Small intestine (tissue), 7 donors: Measurements from ENCODE around the gene VPS50. TPM values are rescaled to one million over a fixed set of nuclear protein-coding genes. Genes with fewer than 3 reads are reported as not detected.
"Not testable (repeated sequence)": the region's sequence is repeated elsewhere in the genome, so short reads cannot be mapped to it uniquely, and the experiment has no call there.

ENCODE experiments used
- DNase-seq, 2 donors: peaks; one replicate each; pipeline versions ENCODE4 v3.0.0 to v3.0.0-alpha.2; 2013
- FAIRE-seq: peaks from 2 replicates; lab custom pipeline; 2012; peaks lifted over from hg19 to GRCh38; lab: Jason Lieb, UNC
- H3K27ac ChIP-seq, 3 donors: one replicate each; pipeline ENCODE4 v1.5.1; 2013; ENCODE audit warnings: low read length in 2 of 3, mild to moderate bottlenecking in 2 of 3, control low read depth in 1 of 3, inconsistent platforms in 1 of 3, low read depth in 1 of 3, moderate library complexity in 1 of 3
- H3K27me3 ChIP-seq, 3 donors: one replicate each; pipeline ENCODE4 v1.6.1; 2013; ENCODE audit warnings: low read length in 3 of 3, inconsistent platforms in 1 of 3; ENCODE audit not compliant: control insufficient read depth in 3 of 3, insufficient read depth in 3 of 3
- H3K36me3 ChIP-seq, 3 donors: one replicate each; pipeline ENCODE4 v1.6.1; 2013; ENCODE audit warnings: low read length in 3 of 3, inconsistent platforms in 1 of 3, low read depth in 1 of 3, mild to moderate bottlenecking in 1 of 3, moderate library complexity in 1 of 3; ENCODE audit not compliant: control insufficient read depth in 3 of 3, insufficient read depth in 2 of 3
- H3K4me1 ChIP-seq, 3 donors: one replicate each; pipeline ENCODE4 v1.6.1; 2013; ENCODE audit warnings: low read length in 2 of 3, inconsistent platforms in 1 of 3, low read depth in 1 of 3, mild to moderate bottlenecking in 1 of 3, moderate library complexity in 1 of 3; ENCODE audit not compliant: control insufficient read depth in 3 of 3, insufficient read depth in 2 of 3
- H3K4me3 ChIP-seq, 3 donors: one replicate each; pipeline ENCODE4 v1.5.1; 2013; ENCODE audit warnings: low read length in 3 of 3, control low read depth in 1 of 3, inconsistent platforms in 1 of 3, low read depth in 1 of 3, mild to moderate bottlenecking in 1 of 3, moderate library complexity in 1 of 3
- H3K9me3 ChIP-seq, 2 donors: one replicate each; pipeline ENCODE4 v1.6.1; 2013; ENCODE audit warnings: low read depth in 1 of 2, low read length in 1 of 2; ENCODE audit not compliant: control insufficient read depth in 2 of 2, insufficient read depth in 1 of 2
- WGBS, 3 donors: extraction: QIAGEN DNeasy Blood & Tissue Kit; methylation state at CpG; one replicate each; pipeline ENCODE4 v1.1.7; 2013; 5-methylcytosine and 5-hydroxymethylcytosine counted together
- polyA plus RNA-seq, 4 donors: library from polyadenylated mRNA; stranded (reverse) in 3 of 4; unstranded in 1 of 4; fragments of 200-250 nt in 3 of 4; fragments of 120-200 nt in 1 of 4; gene quantifications; one replicate each; pipeline versions ENCODE4 v1.2.1 to v1.2.3, GENCODE V29; 2013
- donor health status: healthy with polysubstance abuse.
- donor health status: control.
- donor health status: control.
- donor health status: Bipolar disorder and iron deficiency.
- donor health status: healthy.

Gene VPS50
- polyA plus RNA-seq, 4 donors: 4.9 to 20.7 (median 9.0) TPM

GRCh38 chr7:93301736-93302135 lies 69.6 kb downstream of the VPS50 start:
- 91 to 94% (median 91%) methylated on average over 2 of the region's 2 CpGs for WGBS, 3 donors
- H3K27me3 ChIP-seq: no peaks in the 10 kb centered on the region
- no peaks in the 10 kb centered on the region for H3K4me1 ChIP-seq
- no peak overlapping the region for H3K27ac ChIP-seq
- H3K36me3 ChIP-seq: peaks cover 0 to 3% (median 1%) of the 10 kb centered on the region in 3 donors
- DNase-seq: no peak
- no peak for FAIRE-seq
- H3K9me3 ChIP-seq: no peaks in the 10 kb centered on the region
- H3K4me3 ChIP-seq: no peak overlapping the region

- Histone ChIP-seq H3K27me3 (no peaks in the 10 kb centered on the region), H3K27ac (no peak overlapping the region), H3K4me1 (no peaks in the 10 kb centered on the region), H3K36me3 (no peaks in the 10 kb centered on the region), H3K9me3 (no peaks in the 10 kb centered on the region), H3K4me3 (no peak overlapping the region)
- no peak for DNase-seq
- WGBS, 3 donors: 78 to 80% (median 78%) methylated on average over 5 of the region's 5 CpGs
- no peak for FAIRE-seq
Observed at GRCh38 chr7:93307131-93307660, 75.0 kb downstream of the VPS50 start.

- H3K27ac ChIP-seq: no peak overlapping the region
- no peak for FAIRE-seq
- H3K9me3 ChIP-seq: no peaks in the 10 kb centered on the region
- no peak overlapping the region for H3K4me3 ChIP-seq
- 94 to 97% (median 97%) methylated on average over 1 of the region's 1 CpG for WGBS, 3 donors
- no peaks in the 10 kb centered on the region for H3K4me1 ChIP-seq
- H3K27me3 ChIP-seq: no peaks in the 10 kb centered on the region
- peaks cover 0 to 3% (median under 1%) of the 10 kb centered on the region in 3 donors for H3K36me3 ChIP-seq
- no peak for DNase-seq
Observed at GRCh38 chr7:93307943-93308342, 75.8 kb downstream of the VPS50 start.

DNA sequence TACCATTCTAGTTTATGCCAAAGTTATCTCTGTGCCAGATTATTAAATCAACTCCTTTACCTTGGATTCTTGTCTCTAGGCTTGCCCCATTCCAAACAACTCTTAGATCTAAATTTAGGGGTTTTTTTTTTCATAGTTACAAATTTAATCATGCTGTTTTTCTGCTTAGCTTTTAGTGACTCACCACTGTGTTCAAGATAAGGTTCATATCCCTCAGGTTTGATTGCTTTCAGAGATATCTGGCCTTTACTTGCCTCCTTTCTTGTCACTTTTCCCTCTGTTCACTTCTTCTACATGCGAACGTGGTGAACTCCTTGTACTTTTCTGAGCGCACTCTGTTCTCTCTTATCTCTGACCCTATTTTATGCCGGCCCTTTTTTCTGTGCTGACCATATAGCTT lies 78.2 kb downstream of the VPS50 start:
- no peak overlapping the region for H3K27ac ChIP-seq
- H3K9me3 ChIP-seq: no peaks in the 10 kb centered on the region
- H3K36me3 ChIP-seq: peaks cover 2 to 3% (median 3%) of the 10 kb centered on the region in 3 donors
- 87 to 93% (median 90%) methylated on average over 4 of the region's 4 CpGs for WGBS, 3 donors
- H3K27me3 ChIP-seq: no peaks in the 10 kb centered on the region
- no peak for DNase-seq
- no peak overlapping the region for H3K4me3 ChIP-seq
- no peak for FAIRE-seq
- no peaks in the 10 kb centered on the region for H3K4me1 ChIP-seq

GRCh38 chr7:93314449-93314848 lies 82.3 kb downstream of the VPS50 start:
- no peaks in the 10 kb centered on the region for H3K27me3 ChIP-seq
- WGBS, 3 donors: 91 to 95% (median 92%) methylated on average over 3 of the region's 3 CpGs
- no peaks in the 10 kb centered on the region for H3K4me1 ChIP-seq
- H3K4me3 ChIP-seq: no peak overlapping the region
- peaks cover 2 to 6% (median 3%) of the 10 kb centered on the region in 3 donors for H3K36me3 ChIP-seq
- no peak for DNase-seq
- no peak for FAIRE-seq
- no peak overlapping the region for H3K27ac ChIP-seq
- H3K9me3 ChIP-seq: no peaks in the 10 kb centered on the region

GRCh38 chr7:93315896-93316295 lies 83.7 kb downstream of the VPS50 start:
- no peak for FAIRE-seq
- Histone ChIP-seq H3K4me1 (no peaks in the 10 kb centered on the region), H3K27ac (no peak overlapping the region), H3K27me3 (no peaks in the 10 kb centered on the region), H3K36me3 (peaks cover 3 to 9% (median 4%) of the 10 kb centered on the region in 3 donors), H3K4me3 (no peak overlapping the region), H3K9me3 (no peaks in the 10 kb centered on the region)
- DNase-seq: no peak
- 95 to 100% (median 100%) methylated on average over 2 of the region's 2 CpGs for WGBS, 3 donors

- Histone ChIP-seq H3K9me3 (no peaks in the 10 kb centered on the region), H3K27me3 (no peaks in the 10 kb centered on the region), H3K4me1 (no peaks in the 10 kb centered on the region), H3K36me3 (peaks cover 3 to 9% (median 4%) of the 10 kb centered on the region in 3 donors), H3K4me3 (no peak overlapping the region), H3K27ac (no peak overlapping the region)
- FAIRE-seq: no peak
- no peak for DNase-seq
Observed at GRCh38 chr7:93316730-93317129, 84.6 kb downstream of the VPS50 start.

- peaks cover 0 to 7% (median 2%) of the 10 kb centered on the region in 3 donors for H3K36me3 ChIP-seq
- FAIRE-seq: no peak
- no peak overlapping the region for H3K27ac ChIP-seq
- no peaks in the 10 kb centered on the region for H3K4me1 ChIP-seq
- H3K9me3 ChIP-seq: no peaks in the 10 kb centered on the region
- no peak for DNase-seq
- WGBS, 3 donors: 92 to 96% (median 93%) methylated on average over 4 of the region's 4 CpGs
- H3K4me3 ChIP-seq: no peak overlapping the region
- H3K27me3 ChIP-seq: no peaks in the 10 kb centered on the region
Observed at GRCh38 chr7:93320887-93321286, 88.7 kb downstream of the VPS50 start.

- not testable (repeated sequence) for H3K27ac ChIP-seq, H3K27me3 ChIP-seq, H3K36me3 ChIP-seq, H3K9me3 ChIP-seq, FAIRE-seq, H3K4me3 ChIP-seq, DNase-seq, H3K4me1 ChIP-seq
- WGBS, 3 donors: 99 to 100% (median 100%) methylated on average over 1 of the region's 2 CpGs
Observed at GRCh38 chr7:93326291-93326690, 94.1 kb downstream of the VPS50 start.
